NCI-H446 treated with DMSO at 0.1 percent for 48 hours (cell line): ENCODE results near the gene ALPP.
"Not testable (repeated sequence)": the region's sequence is repeated elsewhere in the genome, so short reads cannot be mapped to it uniquely, and the experiment has no call there.

Experiments
- DNase-seq: peaks from one replicate; lab custom pipeline; 2025; lab: John Stamatoyannopoulos, UW

The ALPP gene

GRCh38 chr2:232406556-232407310 lies 28.2 kb downstream of the ALPP start, which contains the start of gene ALPG:
Gene ALPG (plus strand): TSS chr2:232406844. CDS start chr2:232406895, 51 bp downstream.
- no peak for DNase-seq

DNA sequence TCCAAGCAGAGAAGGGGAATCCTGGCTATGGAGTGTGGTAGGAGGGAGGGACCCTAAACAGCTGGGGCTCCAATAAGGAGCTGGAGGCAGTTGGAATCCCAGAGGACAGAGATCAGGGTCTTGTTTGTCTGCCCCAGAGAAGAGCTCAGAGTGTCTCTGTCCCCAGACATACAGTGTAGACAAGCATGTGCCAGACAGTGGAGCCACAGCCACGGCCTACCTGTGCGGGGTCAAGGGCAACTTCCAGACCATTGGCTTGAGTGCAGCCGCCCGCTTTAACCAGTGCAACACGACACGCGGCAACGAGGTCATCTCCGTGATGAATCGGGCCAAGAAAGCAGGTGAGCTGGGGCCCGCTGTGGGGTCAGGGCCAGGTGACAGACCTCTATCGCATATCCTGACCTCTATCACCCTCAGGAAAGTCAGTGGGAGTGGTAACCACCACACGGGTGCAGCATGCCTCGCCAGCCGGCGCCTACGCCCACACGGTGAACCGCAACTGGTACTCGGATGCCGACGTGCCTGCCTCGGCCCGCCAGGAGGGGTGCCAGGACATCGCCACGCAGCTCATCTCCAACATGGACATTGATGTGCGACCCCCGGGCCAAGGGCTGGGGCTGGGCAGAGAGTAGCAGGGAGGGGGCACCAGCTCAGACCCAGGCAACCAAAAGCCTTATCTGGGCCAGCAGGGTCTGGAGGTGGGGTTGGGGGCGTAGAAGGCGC lies 29.0 kb downstream of the ALPP start:
- not testable (repeated sequence) for DNase-seq

- DNase-seq, result not testable (repeated sequence)
These were observed 29.7 kb downstream of the ALPP start for GRCh38 chr2:232408269-232408668.

GRCh38 chr2:232409617-232410016 lies 31.1 kb downstream of the ALPP start:
- not testable (repeated sequence) for DNase-seq

GRCh38 chr2:232410238-232410900 lies 31.8 kb downstream of the ALPP start:
- no peak for DNase-seq

- no peak for DNase-seq
These were observed 33.5 kb downstream of the ALPP start for GRCh38 chr2:232411901-232412629.

GRCh38 chr2:232412986-232413385 lies 34.4 kb downstream of the ALPP start:
- no peak for DNase-seq

- no peak for DNase-seq
These were observed 36.7 kb downstream of the ALPP start for GRCh38 chr2:232415138-232415690.

DNA sequence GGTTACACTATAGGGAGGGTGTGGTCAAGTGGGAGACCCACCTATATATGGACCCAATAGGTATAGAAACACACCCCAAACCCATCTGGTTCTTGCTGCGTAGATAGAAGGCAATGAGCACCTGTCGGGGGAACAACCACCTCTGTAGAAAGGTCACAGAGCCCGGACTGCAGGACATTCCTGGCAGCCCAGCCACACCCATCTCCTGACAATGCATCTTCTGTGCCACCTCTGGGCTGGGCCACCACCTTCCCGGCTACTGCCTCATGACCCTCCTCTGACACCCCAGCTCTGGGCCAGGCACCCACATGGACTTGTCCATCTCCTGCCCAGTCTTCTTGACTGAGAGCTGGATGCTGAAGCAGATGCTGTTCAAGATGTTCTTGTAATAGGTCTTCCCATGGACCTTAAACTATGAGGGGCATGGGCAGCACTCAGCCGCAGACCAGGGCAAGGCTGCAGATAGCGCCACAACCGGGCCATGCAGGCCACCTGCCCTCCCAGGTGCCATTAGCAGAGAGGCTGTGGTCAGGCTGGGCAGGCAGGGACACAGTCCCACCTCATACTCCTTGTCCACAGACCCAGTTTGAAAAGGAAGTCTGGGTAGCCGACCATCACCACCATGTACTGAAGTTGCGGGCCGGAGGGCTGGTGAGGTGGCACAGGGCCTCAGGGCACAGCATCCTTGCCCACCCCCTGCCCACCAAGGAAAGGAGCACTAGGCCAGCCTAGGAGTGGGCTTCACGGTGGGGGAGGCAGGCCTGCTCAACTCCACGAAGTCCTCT lies 37.4 kb downstream of the ALPP start:
- DNase-seq, result no peak

DNA sequence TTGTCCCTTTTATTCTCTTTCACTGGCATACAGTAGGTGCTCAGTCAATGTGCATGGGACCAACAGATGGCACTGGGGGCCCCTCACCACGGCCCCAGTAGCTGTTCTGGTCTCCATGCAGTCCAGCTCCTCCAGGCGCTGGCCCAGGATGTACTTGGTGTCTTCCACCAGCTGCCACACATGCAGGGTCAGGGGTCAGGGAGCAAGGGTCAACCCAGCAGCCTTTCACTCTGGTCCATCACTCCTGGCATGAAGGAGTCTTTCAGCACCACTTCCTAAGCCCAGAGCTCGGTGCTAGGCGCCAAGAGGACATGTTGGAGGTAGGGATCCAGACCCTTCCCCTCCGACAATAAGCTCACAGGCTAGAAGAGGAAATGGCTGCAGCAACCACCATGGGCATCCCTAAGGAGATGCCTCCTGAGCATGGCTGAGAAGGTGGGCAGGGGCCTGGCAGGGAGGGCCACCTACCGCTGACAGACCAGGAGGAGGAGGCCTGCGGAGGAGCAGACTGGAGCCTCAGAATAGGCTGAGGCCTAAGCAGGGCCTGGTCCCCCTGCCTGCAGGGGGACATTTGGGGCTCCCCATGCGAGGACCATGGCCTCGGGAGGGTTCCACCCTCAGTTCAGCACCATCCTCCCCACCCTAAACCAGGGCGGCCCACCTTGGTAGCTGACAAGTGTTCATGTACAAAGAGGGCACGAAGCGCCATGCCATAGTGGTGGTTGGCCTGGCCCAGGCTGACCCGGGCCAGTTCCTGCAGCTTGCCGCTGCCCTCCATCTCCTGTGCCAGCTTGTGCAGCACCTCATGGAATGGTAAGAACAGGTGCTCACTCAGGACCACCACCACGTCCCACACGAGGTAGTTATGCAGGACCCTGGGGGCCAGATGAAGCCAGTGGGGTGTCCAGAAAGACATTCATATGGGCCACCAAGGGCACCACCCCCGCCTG lies 38.2 kb downstream of the ALPP start:
- no peak for DNase-seq

GRCh38 chr2:232417489-232417888 lies 38.9 kb downstream of the ALPP start:
- DNase-seq, result no peak

GRCh38 chr2:232418056-232418455 lies 39.5 kb downstream of the ALPP start:
- no peak for DNase-seq

DNA sequence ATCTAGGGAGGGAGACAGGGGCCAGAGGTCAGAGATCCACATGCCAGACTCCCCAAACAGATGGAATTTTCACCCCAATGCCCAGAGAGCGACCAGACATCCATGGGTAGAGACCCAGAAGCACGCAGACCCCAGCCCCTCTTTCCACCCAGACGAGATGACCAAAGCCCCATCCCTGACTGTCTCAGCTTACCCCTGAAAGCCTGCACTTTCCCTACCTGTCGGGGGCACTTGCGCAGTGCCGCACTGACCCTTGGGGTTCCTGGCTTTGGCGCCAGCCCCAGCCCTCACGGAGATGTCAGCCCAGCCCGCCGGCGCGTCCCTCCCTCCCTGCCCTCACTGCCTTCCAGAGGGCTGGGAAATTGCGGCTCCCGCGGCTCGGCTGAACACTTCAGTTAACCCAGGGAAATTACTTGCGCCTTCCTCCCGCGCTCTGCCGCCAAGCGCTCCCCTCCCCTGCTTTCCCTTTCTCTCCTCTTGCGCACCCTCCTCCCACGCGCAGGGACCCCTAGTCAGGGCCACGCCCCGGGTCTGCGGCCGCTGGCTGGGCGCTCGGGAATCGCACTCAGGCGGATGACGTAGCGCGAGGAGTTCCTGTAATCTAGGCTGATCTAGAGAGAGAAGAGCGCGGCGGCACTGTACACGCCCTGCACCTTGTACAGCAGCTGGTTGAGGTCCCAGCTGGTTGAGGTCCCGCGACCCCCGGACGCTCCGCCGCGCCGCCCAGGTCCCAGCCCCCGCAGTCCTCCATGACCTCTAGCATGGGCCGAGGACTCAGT lies 40.1 kb downstream of the ALPP start:
- no peak for DNase-seq

GRCh38 chr2:232419245-232420072 lies 40.9 kb downstream of the ALPP start:
- no peak for DNase-seq

- DNase-seq, result no peak
These were observed 41.5 kb downstream of the ALPP start for GRCh38 chr2:232420073-232420454.

DNA sequence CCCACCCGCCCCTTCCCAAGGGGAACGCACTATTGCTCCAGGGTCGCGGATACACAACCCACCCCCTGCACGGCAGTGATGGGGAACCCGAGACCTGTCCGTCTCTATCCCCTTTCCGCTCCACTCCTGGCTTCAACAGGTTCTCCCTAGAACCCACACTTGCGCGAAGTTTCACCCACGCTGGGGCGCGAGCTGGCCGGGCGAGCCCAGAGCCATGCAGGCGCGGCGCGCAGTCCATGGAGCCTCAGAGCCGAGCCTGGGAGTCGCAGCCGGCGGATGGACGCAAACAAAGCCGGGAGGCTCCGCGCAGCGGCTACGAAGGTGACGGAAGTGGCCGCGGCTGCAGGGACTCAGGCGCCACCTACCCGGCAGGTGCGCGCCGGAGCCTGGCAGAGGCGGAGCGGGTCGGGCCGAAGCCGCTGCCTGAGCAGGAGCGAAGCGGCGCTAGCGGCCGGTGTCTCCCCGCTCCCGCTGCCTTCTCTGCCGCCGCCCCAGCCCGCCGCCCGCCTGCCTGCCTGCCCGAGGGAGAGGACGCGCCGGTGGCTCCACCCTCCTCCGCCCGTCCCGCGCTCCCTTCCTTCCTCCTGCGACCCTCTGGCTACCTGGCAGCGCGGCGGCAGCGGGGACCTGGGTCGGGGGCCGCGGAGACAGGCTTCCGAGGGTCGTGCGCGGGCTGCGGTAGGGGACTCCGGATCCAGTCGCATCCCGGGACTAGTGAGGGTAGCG lies 42.1 kb downstream of the ALPP start:
- DNase-seq, result no peak

DNA sequence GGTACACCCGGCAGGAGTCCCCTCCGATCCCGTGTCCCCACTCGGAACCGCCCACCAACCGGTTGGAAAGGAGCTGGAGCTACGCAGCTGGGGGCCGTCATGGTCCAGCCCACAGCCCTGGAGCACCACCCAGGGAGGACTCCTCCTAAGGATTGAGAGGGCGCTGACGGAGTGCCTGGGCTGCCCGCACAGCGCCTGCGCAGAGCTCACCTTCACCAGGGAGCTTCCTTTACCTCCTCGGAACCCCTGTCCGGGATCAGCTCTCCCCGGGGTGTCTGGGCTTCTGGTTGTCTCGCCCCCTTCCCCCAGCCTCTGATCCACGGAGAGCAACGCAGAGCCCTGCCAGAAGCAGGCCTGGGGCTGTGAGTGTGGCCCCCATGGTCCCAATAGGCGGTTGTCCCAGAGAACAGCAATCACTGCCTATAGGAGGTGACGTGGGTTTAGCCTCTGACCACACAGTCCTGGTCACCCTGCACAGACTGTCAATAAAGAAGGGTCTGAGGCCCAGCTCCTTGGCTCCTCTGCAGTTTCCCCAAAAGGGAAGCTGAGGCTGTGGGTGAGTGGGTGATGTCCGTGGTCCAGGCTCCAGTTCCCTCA lies 42.7 kb downstream of the ALPP start:
- no peak for DNase-seq
